GM10847 (cell line): ENCODE measurements around the gene GMEB1.

ENCODE experiments used
- POLR2A ChIP-seq: IDR thresholded peaks from 2 replicates; pipeline ENCODE4 v1.6.1; 2011; ENCODE audit not compliant: insufficient read length; ENCODE audit errors: extremely low read depth

GMEB1 gene

GRCh38 chr1:28737307-28738132 is 68.9 kb downstream of the GMEB1 start:
- TF ChIP-seq POLR2A: no peak

DNA sequence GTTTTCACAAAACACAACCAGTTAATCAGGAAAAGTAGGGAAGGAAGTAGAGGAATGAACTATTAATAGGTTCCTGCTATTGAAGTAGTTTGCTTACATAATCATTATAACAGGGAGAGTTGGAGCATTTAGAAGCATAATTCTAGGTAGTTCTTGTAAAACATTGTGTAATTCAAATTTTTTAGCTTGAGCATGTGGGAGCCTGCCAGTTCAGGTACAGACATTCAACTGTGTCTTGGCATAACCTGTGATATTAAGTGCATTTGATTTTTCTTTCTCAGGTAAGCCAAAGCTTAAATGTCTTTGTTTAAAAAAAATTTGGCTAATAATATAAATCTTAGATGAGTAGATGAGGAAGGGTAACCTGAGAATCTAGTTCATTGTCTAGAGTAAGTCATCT is 71.5 kb downstream of the GMEB1 start:
- no peak for TF ChIP-seq POLR2A

- no peak for TF ChIP-seq POLR2A
Measured at GRCh38 chr1:28744184-28744583, 75.6 kb downstream of the GMEB1 start.

GRCh38 chr1:28745653-28746173 is 77.1 kb downstream of the GMEB1 start:
- no peak for TF ChIP-seq POLR2A

GRCh38 chr1:28750330-28750729 is 81.7 kb downstream of the GMEB1 start:
- TF ChIP-seq POLR2A: no peak

- TF ChIP-seq POLR2A: no peak
Measured at GRCh38 chr1:28751315-28752060, 82.9 kb downstream of the GMEB1 start.

- no peak for TF ChIP-seq POLR2A
Measured at GRCh38 chr1:28755701-28756100, 87.1 kb downstream of the GMEB1 start.

GRCh38 chr1:28756846-28757245 is 88.3 kb downstream of the GMEB1 start:
- TF ChIP-seq POLR2A: no peak

DNA sequence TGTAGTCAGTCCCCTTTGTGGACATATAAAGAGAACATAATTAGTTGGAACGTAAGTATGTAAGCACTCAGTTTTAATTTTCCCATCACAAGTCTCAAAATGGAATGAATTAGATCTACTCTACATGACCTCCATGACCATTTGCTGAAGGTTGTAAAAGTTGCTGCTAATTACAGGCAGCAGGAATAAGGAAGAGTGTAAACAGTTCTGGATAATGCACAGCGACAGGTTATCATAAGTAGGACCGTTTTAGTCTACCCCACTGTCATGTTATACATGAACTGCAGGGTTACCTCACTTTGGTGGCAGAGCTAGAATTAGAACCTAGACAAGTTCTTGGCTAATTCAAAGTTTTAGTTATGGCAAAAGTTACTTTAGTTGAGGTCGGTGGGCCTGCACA is 89.8 kb downstream of the GMEB1 start:
- TF ChIP-seq POLR2A: no peak

GRCh38 chr1:28759257-28759656 is 90.7 kb downstream of the GMEB1 start:
- TF ChIP-seq POLR2A: no peak

DNA sequence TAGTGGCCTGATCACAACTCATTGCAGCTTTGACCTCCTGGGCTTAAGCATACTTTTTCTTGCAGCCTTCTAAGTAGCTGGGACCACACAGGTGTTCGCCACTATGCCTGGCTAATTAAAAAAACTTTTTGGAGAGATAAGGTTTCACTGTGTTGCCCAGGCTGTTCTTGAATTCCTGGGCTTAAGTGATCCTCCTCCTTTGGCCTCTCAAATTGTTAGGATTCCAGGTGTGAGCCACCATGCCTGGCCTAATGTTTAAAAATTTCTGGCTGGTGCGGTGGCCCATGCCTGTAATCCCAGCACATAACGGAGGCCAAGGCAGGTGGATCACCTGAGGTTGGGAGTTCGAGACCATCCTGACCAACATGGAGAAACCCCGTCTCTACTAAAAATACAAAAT is 92.6 kb downstream of the GMEB1 start:
- TF ChIP-seq POLR2A: no peak

- TF ChIP-seq POLR2A: no peak
Measured at GRCh38 chr1:28766532-28767183, 98.1 kb downstream of the GMEB1 start.
